GM19397 (cell line): ENCODE data around the gene PMFBP1.

Experiments
- ATAC-seq: cut with Tn5 transposase; IDR thresholded peaks from one replicate; pipeline ENCODE4 v1.9.1; 2021; ENCODE audit warnings: mild to moderate bottlenecking, moderate library complexity; ENCODE audit not compliant: unreplicated experiment

The PMFBP1 gene

GRCh38 chr16:72172105-72173034 is at the start of gene PMFBP1:
TSS of gene PMFBP1 (minus strand) at chr16:72172155. CDS start at chr16:72171208, 947 bp downstream.
- ATAC-seq, result peak; percentile 93

- no peak for ATAC-seq
Measured at GRCh38 chr16:72221630-72222024, 49.7 kb upstream of the PMFBP1 start.

GRCh38 chr16:72220875-72221629 is 49.1 kb upstream of the PMFBP1 start:
- no peak for ATAC-seq

GRCh38 chr16:72219282-72219681 is 47.3 kb upstream of the PMFBP1 start:
- ATAC-seq, result no peak

GRCh38 chr16:72216767-72217166 is 44.8 kb upstream of the PMFBP1 start:
- ATAC-seq, result no peak

- no peak for ATAC-seq
Measured at GRCh38 chr16:72214821-72215220, 42.9 kb upstream of the PMFBP1 start.

- ATAC-seq, result no peak
Measured at GRCh38 chr16:72211110-72211509, 39.2 kb upstream of the PMFBP1 start.

GRCh38 chr16:72210555-72210954 is 38.6 kb upstream of the PMFBP1 start:
- no peak for ATAC-seq

- ATAC-seq, result no peak
Measured at GRCh38 chr16:72210072-72210471, 38.1 kb upstream of the PMFBP1 start.

GRCh38 chr16:72206299-72206698 is 34.3 kb upstream of the PMFBP1 start:
- ATAC-seq, result no peak

- ATAC-seq, result peak; percentile 54
Measured at GRCh38 chr16:72203401-72203800, 31.4 kb upstream of the PMFBP1 start.

- ATAC-seq, result no peak
Measured at GRCh38 chr16:72202014-72202413, 30.1 kb upstream of the PMFBP1 start.

- ATAC-seq, result no peak
Measured at GRCh38 chr16:72201387-72201786, 29.4 kb upstream of the PMFBP1 start.

GRCh38 chr16:72199761-72200337 is 27.9 kb upstream of the PMFBP1 start:
- no peak for ATAC-seq

GRCh38 chr16:72198771-72199201 is 26.8 kb upstream of the PMFBP1 start:
- no peak for ATAC-seq

- no peak for ATAC-seq
Measured at GRCh38 chr16:72198021-72198711, 26.2 kb upstream of the PMFBP1 start.

GRCh38 chr16:72197545-72197944 is 25.6 kb upstream of the PMFBP1 start:
- no peak for ATAC-seq

- ATAC-seq, result no peak
Measured at GRCh38 chr16:72195609-72196008, 23.7 kb upstream of the PMFBP1 start.

GRCh38 chr16:72191551-72191950 is 19.6 kb upstream of the PMFBP1 start:
- no peak for ATAC-seq

- no peak for ATAC-seq
Measured at GRCh38 chr16:72189865-72190371, 18.0 kb upstream of the PMFBP1 start.

- ATAC-seq, result no peak
Measured at GRCh38 chr16:72188541-72188940, 16.6 kb upstream of the PMFBP1 start.
